NCI-H345 treated with DMSO at 0.1 percent for 48 hours (cell line): ENCODE measurements around the gene KCTD2.
A peak's percentile ranks its signal among the peaks of the same experiment; 100 is the strongest.
"Not testable (repeated sequence)": the region's sequence is repeated elsewhere in the genome, so short reads cannot be mapped to it uniquely, and the experiment has no call there.

Experiments
- DNase-seq: peaks from one replicate; lab custom pipeline; 2025; ENCODE audit not compliant: unreplicated experiment; lab: John Stamatoyannopoulos, UW

The KCTD2 gene

DNA sequence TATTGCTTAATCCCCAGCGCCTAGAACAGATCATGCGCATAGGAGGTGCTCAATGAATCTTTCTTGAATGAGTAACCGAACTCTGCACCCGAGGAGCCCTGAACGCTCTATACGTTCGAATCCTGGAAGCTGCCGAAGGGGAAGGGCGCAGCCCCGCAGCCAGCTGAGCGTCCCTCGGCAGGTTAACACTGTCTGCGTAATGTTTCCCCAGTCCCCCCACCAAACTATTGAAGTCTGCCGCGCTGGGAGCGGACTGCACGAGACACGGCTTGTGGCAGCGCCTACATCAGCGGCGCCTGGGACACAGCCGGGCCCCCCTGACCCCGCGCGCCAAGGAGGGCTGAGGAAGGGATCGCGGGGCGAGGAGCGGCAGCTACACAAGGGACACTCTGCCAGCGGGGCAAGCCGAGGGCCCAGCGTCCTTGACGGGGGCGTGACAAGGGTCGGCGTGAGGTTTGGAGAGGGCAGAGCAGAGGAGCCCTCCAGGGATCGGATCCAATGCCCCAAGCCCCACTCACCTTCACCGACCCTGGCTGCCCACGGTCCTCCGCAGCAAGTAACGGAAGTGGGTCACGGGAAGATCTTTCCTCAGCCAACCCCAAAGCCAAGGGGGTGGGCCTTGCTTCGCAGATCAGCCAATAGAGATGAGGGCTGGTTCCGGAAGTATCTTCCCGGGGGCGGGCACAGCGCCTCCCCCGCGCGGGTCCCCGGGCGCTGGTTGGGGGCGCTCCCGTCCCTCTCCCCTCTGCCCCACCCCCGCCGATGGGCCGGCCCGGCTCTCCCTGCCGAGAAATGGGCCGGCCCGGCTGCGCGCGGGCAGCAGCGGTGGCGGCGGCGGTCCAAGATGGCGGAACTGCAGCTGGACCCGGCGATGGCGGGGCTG, at the start of gene KCTD2, which contains the start of gene ATP5PD:
TSS of gene KCTD2 (plus strand) at position 819 of the 883 bp plus-strand sequence. CDS start at position 845, 26 bp downstream.
TSS of gene ATP5PD (minus strand) at position 563 of the 883 bp plus-strand sequence. CDS start 4,319 bp downstream, outside the sequence.
- peak; percentile 96 for DNase-seq

- no peak for DNase-seq
These were observed 48.2 kb upstream of the KCTD2 start for GRCh38 chr17:74998783-74999182.

DNA sequence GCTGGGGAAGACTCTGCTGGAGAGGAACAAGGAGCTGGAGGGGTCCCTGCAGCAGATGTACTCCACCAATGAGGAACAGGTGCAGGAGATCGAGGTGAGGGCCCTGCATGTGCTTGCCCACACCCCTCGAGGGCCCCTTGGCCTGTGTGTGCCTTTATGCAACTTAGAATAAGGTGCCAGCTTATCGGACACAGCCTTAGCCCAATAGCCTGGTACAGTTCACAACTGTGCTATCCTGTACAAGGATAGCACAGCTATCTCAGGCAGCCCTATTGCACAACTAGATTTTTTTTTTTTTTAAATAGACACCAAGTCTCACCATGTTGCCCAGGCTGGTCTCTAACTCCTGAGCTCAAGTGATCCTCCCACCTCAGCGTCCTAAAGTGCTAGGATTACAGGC, 47.5 kb upstream of the KCTD2 start:
- no peak for DNase-seq

DNA sequence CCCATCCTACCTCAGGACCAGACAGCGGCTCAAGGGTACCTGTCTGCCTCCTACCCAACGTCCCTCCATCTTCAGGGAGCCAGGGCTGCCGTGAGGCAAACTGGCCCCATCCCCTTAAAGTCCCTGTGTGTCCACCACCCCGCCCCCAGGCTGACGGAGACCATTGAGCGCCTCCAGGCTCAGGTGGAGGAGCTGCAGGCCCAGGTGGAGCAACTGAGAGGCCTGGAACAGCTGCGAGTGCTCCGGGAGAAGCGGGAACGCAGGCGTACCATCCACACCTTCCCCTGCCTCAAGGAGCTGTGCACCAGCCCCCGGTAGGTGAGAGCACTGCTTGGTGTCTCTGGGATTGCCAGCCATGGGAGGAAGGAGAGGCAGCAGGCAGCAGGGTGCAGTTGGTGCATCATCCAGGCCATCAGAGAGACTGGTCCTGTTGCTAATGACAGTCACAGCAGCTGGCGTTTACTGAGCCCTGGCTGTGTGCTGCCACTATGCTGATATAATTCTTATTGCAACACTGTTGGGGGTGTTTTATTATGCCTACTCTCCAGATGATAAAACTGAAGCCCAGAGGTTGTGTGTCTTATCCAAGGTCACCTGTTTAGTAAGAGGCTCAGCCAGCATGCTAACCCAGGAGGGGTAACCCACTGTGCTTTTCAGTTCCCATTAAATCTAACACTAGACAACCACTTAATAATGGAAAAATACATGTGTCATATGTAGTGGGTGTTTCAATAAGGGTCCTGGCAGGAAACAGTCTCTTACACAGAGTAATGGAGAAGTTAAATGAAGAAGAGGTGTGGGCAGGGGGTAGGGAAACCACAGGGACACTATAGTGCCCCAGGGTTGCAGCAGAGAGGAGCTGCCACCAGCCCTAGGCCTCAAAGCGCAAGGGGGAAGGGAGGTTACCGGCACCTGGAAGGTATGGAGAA, 44.8 kb upstream of the KCTD2 start:
- no peak for DNase-seq

DNA sequence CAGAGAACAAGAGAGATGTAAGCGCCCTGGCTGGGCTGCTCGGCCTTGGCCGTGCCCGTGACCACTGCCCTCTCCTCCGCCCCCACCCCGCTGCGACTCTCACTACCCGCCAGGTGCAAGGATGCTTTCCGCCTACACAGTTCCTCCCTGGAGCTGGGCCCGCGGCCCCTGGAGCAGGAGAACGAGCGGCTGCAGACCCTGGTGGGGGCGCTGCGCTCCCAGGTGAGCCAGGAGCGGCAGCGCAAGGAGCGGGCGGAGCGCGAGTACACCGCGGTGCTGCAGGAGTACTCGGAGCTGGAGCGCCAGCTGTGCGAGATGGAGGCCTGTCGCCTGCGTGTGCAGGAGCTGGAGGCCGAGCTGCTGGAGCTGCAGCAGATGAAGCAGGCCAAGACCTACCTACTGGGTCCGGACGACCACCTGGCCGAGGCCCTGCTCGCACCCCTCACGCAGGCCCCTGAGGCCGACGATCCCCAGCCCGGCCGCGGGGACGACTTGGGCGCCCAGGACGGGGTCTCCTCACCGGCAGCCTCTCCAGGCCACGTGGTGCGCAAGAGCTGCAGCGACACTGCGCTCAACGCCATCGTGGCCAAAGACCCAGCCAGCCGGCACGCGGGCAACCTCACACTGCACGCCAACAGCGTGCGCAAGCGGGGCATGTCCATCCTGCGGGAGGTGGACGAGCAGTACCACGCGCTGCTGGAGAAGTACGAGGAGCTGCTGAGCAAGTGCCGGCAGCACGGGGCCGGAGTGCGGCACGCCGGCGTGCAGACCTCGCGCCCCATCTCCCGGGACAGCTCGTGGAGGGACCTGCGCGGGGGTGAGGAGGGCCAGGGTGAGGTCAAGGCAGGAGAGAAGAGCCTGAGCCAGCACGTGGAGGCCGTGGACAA, 43.7 kb upstream of the KCTD2 start:
- no peak for DNase-seq

GRCh38 chr17:75003957-75004355, 43.1 kb upstream of the KCTD2 start:
- DNase-seq: no peak

DNA sequence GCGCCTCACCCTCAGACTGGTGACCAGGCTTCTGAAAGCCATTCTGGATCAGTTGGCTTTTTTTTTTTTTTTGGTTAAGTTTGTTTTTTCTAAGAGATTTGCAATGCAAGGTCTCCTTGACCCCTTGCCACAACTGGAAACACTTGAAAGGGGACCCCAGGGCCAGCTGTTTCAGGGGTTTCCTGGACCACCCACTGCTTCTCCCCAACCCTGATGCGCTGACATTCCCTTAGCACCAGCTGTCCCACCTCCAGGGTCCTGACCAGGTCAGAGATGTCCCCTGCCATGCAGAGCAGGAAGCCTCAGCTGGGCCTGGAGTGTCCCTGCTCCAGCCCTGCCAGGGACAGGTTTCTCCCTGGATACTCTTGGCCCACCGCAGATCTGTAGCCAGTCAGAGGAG, 42.7 kb upstream of the KCTD2 start:
- no peak for DNase-seq

- DNase-seq: no peak
These were observed 41.7 kb upstream of the KCTD2 start for GRCh38 chr17:75005291-75005690.

- not testable (repeated sequence) for DNase-seq
These were observed 40.9 kb upstream of the KCTD2 start for GRCh38 chr17:75006084-75006483.

- no peak for DNase-seq
These were observed 40.4 kb upstream of the KCTD2 start for GRCh38 chr17:75006653-75007052.

- peak; percentile 6 for DNase-seq
These were observed 38.7 kb upstream of the KCTD2 start for GRCh38 chr17:75008373-75008772.

DNA sequence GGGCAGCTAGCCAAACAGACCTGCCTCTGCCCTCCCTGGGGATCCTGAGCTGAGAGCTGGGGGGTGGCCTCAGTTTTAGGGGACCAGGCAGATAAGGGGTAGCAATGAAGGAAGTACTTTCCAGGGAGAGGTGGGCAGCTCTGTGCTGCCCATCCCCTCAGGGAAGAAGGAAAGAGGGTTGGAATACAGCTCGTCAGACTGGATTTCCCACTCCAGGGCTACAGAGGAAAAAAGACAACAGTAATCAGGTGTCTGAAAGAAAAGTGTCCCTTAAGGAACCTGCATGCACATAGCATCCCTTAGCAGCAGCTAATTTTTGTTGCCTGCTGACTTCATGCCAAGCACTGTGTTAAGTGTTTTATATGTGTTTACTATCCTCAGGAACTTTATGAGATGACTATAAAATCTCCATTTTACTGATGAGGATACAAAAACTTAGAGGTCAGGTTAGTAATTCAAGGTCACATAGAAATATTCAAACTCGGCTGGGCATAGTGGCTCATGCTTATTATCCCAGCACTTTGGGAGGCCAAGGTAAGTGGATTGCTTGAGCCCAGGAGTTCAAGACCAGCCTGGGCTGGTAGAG, 37.8 kb upstream of the KCTD2 start:
- DNase-seq: no peak

DNA sequence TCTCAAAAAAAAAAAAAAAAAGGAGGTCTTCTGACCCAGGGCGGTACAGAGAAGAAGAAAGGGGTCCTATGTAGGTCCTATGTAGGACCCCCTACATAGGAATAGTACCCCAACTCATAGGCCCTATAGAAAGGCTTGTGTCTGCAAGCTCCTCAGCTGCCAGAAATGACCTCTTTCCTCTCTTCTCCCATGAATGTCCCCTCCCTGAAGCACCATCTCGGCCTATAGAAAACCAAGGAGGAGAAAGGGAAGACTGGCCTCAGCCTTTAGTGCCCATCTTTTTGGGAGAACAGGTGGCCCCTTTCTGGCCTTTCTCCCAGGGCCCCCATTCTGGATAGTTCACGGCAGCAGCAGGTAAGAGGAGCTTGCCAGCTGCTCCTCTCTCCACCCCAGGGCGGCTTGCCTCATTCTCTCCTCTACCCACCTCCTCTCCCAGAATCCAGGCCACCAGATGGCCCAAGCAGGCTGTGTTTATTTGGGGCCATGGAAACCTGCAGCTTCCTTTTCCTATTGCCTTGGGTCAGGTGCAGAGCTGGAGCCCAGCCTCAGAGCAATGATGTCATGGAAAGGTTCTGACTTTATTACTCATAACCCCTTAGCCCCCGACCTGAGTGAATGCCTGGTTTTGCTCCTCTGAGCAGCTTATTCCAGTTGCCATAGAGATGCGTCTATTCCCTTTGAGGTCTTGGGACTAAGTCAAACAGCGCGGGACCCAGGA, 36.2 kb upstream of the KCTD2 start:
- no peak for DNase-seq

DNA sequence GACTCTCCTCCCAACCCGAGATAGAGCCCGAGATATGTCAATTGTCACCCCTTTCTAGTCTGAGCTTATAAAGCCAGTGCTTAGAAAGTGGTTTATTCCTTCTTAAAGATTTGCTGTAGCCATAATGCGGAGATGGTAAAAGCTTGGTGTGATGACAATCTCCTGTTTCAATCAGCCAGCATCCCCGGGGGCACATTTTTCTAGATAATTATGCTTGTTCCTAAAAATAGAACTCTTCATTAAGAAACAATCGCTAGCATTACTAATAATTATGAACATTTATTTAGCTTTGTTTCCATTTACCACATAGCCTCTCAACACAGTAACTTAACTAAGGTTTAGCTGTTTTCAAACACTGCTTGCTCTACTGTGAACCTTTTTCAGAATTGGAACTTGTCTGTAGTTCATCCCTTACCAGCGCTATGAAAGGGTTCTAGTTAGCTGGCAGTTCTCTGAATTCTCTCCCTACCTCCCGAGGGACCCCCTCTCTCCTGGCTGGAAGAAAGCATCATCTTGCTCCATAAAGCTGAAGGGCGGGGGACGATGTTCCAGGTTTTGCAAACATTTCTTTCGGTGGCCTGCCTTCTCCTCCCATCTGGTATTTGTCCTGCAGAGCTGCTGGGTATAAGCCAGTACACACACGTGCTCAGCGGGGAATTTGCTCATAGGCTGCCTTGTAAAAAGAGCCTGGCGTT, 35.5 kb upstream of the KCTD2 start:
- no peak for DNase-seq

DNA sequence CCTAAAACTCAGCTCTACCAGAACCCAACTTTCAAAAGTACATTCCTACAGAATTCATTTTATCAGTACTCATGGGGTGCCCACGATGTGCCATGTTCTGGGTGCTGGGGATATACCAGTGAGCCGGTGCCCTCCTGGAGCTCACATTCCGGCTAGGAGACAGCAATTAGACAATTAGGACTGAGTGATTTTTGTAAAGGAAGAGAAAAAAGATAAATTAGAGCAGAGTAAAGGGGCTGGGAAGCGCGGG, 35.0 kb upstream of the KCTD2 start:
- DNase-seq: no peak

GRCh38 chr17:75012346-75013091, 34.5 kb upstream of the KCTD2 start, which contains the start of gene MRPL58:
MRPL58 (plus strand) TSS chr17:75012670; CDS start chr17:75012687, 17 bp downstream.
- DNase-seq: peak; percentile 84

GRCh38 chr17:75013092-75013559, 33.9 kb upstream of the KCTD2 start:
- DNase-seq: no peak

DNA sequence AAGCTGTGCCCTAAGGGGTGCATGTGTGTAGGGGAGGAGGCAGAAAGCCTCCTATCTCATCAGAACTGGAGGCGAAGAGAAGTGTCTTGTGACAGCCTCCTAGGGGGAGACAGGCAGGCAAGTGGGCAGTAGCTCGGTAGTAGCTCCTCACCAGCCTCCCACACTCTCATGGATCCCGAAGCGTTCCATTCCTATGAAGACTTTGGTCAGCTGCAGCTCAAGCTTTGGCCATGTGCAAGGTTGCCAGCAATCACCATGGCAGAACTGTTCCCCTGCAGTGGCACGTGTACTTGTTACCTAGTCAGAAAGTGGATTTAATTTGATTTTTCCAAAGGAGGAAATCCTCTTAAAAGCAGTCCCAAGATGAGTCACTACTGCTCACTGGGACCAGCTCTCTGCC, 27.9 kb upstream of the KCTD2 start:
- no peak for DNase-seq
